NCI-H82 (cell line): ENCODE measurements around the gene RPS6KA1.
"Not testable (repeated sequence)": the region's sequence is repeated elsewhere in the genome, so short reads cannot be mapped to it uniquely, and the experiment has no call there.

ENCODE experiments used
- DNase-seq: peaks from one replicate; lab custom pipeline; 2025; lab: John Stamatoyannopoulos, UW

Gene RPS6KA1

DNA sequence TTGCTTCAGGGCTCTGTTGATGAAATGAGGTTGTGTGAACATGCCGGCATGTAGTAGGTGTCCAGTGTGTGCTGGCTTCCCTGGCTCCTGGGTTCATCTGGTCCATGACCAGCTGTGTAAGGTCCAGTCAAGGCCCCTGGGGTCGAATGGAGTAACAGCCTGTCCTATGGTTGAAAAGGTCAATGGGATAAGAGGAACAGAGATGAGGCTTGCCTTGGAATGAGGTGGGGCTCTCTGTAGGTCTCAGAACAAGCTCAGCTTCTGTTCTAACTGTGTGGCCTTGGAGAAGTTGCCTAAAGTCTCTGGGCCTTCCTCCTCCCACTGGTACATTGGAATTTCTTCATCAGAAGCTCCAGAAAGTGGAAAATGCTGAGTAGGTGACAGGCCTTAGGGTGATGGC is 26.6 kb downstream of the RPS6KA1 start:
- no peak for DNase-seq

GRCh38 chr1:26557008-26557407 is 27.4 kb downstream of the RPS6KA1 start:
- DNase-seq, result no peak

DNA sequence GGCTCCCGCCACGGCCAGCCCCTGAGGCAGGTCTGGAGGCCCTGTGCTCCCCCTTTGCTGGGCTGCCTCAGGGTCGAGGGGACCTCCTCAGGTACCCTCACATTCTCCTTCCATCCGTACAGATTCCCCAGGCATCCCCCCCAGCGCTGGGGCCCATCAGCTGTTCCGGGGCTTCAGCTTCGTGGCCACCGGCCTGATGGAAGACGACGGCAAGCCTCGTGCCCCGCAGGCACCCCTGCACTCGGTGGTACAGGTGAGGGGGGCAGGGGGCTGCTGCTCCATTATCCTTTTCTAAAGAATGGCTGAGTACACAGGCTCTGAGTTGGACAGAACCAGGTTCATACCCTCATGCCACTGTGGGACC is 29.1 kb downstream of the RPS6KA1 start:
- DNase-seq, result no peak

GRCh38 chr1:26560403-26560780 is 30.8 kb downstream of the RPS6KA1 start:
- no peak for DNase-seq

- DNase-seq, result no peak
These were observed 40.7 kb downstream of the RPS6KA1 start for GRCh38 chr1:26570287-26570686.

DNA sequence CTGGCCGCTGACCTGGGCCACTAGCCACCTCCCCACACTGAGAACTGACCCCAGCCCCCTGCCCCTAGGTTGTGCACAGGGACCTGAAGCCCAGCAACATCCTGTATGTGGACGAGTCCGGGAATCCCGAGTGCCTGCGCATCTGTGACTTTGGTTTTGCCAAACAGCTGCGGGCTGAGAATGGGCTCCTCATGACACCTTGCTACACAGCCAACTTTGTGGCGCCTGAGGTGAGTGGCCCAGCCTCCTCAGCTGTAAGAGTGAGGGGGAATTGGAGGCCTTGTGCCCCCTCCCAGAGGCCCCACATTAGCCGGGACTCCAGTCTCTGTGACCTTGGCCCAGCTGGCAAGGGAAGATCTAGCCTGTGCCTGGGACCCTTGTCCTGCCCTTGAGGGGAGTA is 41.8 kb downstream of the RPS6KA1 start:
- DNase-seq, result no peak

- DNase-seq, result no peak
These were observed 44.5 kb downstream of the RPS6KA1 start for GRCh38 chr1:26574018-26574417.

DNA sequence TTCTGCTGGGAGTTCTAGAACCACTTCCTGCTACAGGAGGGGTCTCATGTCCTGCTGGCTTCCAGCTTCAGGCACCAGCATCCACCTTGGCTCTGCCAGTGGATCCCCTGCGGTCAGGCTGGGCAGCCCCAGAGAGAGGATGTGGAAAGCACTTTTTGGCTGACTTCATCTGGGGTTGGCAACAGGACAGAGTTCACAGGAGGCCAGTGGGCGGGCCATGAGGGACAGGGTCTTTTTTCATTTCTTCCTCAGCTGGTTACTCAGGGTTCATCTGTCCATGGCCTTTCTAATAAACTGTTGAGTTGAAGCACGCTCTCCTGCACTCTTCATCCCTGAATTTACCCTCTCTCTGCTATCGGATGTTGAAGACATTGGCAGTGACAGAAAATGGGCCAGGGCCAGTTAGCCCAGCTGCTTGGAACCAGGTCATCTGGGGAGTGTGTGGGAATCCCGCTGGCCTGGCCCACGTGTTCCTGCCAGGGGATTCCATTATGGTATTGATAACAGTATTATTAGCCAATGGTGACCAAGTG is 45.2 kb downstream of the RPS6KA1 start:
- DNase-seq, result no peak

- no peak for DNase-seq
These were observed 45.8 kb downstream of the RPS6KA1 start for GRCh38 chr1:26575348-26575747.

GRCh38 chr1:26578167-26578566 is 48.6 kb downstream of the RPS6KA1 start:
- DNase-seq, result no peak

- no peak for DNase-seq
These were observed 50.1 kb downstream of the RPS6KA1 start for GRCh38 chr1:26579681-26580111.

GRCh38 chr1:26580116-26580515 is 50.6 kb downstream of the RPS6KA1 start:
- no peak for DNase-seq

DNA sequence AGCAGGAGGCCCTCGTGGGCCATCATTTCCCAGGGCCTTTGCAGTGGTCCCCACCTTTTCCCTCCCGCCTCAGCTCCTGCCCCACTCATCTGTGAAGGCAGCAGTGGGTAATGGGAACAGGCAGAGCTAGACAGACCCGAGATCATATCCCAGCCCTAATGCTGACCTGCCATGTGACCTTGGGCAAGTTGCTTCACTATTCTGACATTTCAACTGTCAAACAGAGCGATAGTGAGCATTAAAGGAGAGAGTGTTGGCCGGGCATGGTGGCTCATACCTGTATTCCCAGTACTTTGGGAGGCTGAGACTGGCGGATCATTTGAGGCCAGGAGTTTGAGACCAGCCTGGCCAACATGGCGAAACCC is 51.7 kb downstream of the RPS6KA1 start:
- no peak for DNase-seq

DNA sequence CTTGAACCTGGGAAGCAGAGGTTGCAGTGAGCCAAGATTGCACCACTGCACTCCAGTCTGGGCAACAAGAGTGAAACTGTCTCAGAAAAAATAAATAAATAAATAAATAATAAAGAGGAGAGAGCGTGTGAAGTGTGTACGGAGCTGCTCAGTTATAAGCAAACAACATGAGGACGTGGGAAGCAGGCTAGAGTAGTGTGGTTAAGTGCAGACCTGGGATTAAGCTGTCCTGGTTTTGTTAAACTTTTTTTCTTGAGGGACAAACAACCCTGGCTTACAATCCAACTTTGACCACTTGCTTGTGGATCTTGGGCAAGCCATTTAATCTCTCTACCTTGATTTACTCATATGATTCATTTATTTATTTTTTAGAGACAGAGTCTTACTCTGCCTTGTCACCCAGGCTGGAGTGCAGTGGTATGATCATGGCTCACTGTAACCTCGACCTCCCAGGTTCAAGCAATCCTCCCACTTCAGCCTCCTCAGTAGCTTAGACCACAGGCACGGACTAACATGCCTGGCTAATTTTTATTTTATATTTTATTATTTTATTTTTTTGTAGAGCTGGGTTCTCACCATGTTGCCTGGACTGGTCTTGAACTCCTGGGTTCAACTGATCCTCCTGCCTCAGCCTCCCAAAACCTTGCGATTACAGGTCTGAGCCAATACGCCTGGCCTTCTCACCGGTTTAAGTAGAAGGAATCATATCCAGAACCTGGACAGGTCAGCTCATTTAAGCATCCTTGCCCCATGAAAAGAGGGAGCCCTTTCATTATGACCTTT is 52.7 kb downstream of the RPS6KA1 start:
- no peak for DNase-seq

GRCh38 chr1:26582836-26583460 is 53.4 kb downstream of the RPS6KA1 start:
- no peak for DNase-seq

DNA sequence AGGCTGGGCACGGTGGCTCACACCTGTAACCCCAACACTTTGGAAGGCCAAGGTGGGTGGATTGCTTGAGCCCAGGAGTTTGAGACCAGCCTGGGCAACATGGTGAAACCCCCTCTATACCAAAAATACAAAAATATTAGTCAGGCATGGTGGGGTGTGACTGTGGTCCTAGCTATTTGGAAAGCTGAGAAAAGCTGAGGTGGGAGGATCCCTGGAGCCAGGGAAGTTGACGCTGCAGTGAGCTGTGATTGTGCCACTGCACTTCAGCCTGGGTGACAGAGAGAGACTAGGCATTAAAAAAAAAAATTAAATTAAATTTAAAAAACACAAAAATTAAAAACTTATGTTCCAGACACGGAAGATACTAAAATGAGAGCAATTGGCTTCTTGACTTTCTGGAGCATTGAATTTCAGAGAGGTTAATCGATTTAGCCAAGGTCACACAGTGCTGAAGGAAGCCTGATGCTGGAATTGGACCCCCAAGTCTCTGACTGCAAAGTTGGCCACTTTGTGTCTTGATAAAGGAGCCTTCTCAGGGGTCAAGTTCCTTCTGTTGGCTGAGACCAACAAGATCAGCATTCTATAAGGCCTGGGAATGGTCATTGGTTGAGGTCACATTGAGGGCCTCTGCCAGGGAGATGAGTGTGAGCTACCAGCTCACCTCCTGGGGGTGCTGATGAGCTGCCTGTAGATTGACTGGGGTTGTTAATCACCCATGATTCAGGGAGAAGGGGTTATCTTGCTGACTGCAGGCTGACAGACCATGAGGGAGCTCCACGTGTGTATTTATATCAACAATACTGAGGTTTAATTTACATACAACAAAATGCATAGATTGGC is 54.3 kb downstream of the RPS6KA1 start:
- peak; percentile 65 for DNase-seq

GRCh38 chr1:26584588-26584987 is 55.0 kb downstream of the RPS6KA1 start:
- not testable (repeated sequence) for DNase-seq

- no peak for DNase-seq
These were observed 55.9 kb downstream of the RPS6KA1 start for GRCh38 chr1:26585471-26585870.

DNA sequence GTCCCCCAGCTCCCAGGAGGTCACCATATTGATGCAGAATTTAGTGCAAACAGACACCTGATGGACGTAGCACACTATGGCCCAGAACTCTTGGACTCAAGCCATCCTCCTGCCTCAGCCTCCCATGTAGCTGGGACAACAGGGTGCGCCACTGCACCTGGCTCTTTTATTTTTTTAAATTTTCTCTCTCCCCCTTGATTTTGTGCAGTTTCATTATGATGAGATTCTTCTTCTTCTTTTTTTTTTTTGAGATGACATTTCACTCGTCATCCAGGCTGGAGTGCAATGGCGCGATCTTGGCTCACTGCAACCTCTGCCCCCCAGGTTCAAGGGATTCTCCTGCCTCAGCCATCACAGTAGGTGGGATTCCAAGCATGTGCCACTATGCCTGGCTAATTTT is 63.8 kb downstream of the RPS6KA1 start:
- no peak for DNase-seq

DNA sequence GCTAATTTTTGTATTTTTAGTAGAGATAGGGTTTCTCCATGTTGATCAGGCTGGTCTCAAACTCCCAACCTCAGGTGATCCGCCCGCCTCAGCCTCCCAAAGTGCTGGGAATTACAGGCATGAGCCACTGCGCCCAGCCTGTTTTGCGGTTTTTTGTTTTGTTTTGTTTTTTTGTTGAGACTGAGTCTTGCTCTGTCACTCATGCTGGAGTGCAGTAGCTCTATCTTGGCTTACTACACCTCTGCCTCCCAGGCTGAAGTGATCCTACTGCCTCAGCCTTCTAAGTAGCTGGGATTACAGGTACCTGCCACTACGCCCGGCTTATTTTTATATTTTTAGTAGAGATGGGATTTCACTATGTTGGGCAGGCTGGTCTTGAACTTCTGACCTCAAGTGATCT is 65.0 kb downstream of the RPS6KA1 start:
- not testable (repeated sequence) for DNase-seq

DNA sequence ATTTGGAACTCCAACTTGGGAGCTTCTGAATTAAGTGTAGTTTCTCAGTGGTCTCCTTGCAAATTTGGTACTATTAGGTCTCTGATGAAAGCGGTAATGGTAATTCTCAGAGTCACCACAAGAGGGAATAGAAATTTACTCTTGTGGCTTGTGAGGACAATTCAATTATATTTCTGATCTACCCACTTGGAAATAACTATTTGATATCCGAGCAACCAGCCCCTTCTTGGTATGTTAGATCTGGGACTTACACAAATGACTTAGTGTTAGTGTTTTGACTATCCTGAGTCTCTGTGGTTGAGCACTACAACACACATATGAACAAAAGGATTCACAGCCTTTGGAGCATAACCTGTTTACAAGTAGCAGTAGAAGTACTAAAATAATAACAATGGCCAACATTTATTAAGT is 68.1 kb downstream of the RPS6KA1 start:
- DNase-seq, result peak; percentile 86

- DNase-seq, result peak; percentile 71
These were observed 69.3 kb downstream of the RPS6KA1 start for GRCh38 chr1:26598890-26599289.
